ENCODE data around the gene FGF21.

GRCh38 chr19:48728911-48729664 lies 26.2 kb upstream of the FGF21 start:
- TF ChIP-seq EZH2phosphoT487 (conservative IDR thresholded peaks at IDR 0.05; ENCODE audit: low read length) (no peak), CTCF (IDR thresholded peaks at IDR 0.05; ENCODE audit: insufficient read depth, low read length, poor library complexity, severe bottlenecking) (no peak)
